WTC11 (cell line): ENCODE results near the gene POLD3. TPM values are rescaled to one million over a fixed set of nuclear protein-coding genes. Genes with fewer than 3 reads are reported as not detected.

Experiments
- ATAC-seq: fragments of 200-7000 bp; cut with Tn5 transposase; 2 replicates; pipeline ENCODE4 v1.10.0; 2021; ENCODE audit warnings: mild to moderate bottlenecking, moderate library complexity
- CTCF ChIA-PET: fragments of 300-600 bp; sonication (Branson Sonifier 250); formaldehyde crosslinking; loops from one replicate; lab custom pipeline; 2021; ENCODE audit warnings: antibody characterized with exemption; lab: Charles Lee
- POLR2A ChIA-PET: fragments of 350-600 bp; sonication (Branson Sonifier 250); formaldehyde crosslinking; loops from one replicate; lab custom pipeline; 2021; ENCODE audit warnings: antibody characterized with exemption; lab: Charles Lee
- DNase-seq: peaks from one replicate; pipeline ENCODE4 v3.0.0; 2021; ENCODE audit warnings: low spot score
- H3K27ac Mint-ChIP-seq: 2 replicates; pipeline ENCODE4 v1.8.0; 2021; ENCODE audit warnings: mixed read lengths
- H3K27me3 Mint-ChIP-seq: 2 replicates; pipeline ENCODE4 v1.8.0; 2021; ENCODE audit warnings: low read depth, mild to moderate bottlenecking, moderate library complexity, mixed read lengths
- H3K36me3 Mint-ChIP-seq: 2 replicates; pipeline ENCODE4 v1.8.0; 2021; ENCODE audit warnings: mixed read lengths
- H3K4me1 Mint-ChIP-seq: 2 replicates; pipeline ENCODE4 v1.8.0; 2022; ENCODE audit warnings: mixed read lengths
- H3K4me3 Mint-ChIP-seq: 2 replicates; pipeline ENCODE4 v1.8.0; 2021; ENCODE audit warnings: mild to moderate bottlenecking, moderate library complexity, mixed read lengths
- H3K9me3 Mint-ChIP-seq: 2 replicates; pipeline ENCODE4 v1.8.0; 2021; ENCODE audit warnings: mixed read lengths
- ESRRA ChIP-seq: sonication (generic); formaldehyde crosslinking; IDR thresholded peaks from 2 replicates; pipeline ENCODE4 v1.8.1; 2022; ENCODE audit warnings: mild to moderate bottlenecking, missing genetic modification reagents, borderline replicate concordance
- NR3C1 ChIP-seq: sonication (generic); formaldehyde crosslinking; conservative IDR thresholded peaks from 2 replicates; pipeline ENCODE4 v1.8.1; 2023; ENCODE audit warnings: low read depth, mild to moderate bottlenecking, missing genetic modification reagents
- OVOL2 ChIP-seq: fragments of 250-450 bp; sonication (Bioruptor Pico); IDR thresholded peaks from 2 replicates; pipeline ENCODE4 v1.9.0; 2021; ENCODE audit warnings: mild to moderate bottlenecking, borderline replicate concordance
- SMAD3 ChIP-seq: sonication (generic); formaldehyde crosslinking; IDR thresholded peaks from 2 replicates; pipeline ENCODE4 v1.8.0; 2022; ENCODE audit warnings: missing genetic modification reagents, mild to moderate bottlenecking, borderline replicate concordance
- ZNF219 ChIP-seq: sonication (generic); formaldehyde crosslinking; IDR thresholded peaks from 2 replicates; pipeline ENCODE4 v1.8.0; 2023; ENCODE audit warnings: missing genetic modification reagents, mild to moderate bottlenecking, borderline replicate concordance
- ZNF263 ChIP-seq: sonication (generic); formaldehyde crosslinking; IDR thresholded peaks from 2 replicates; pipeline ENCODE4 v1.8.1; 2022; ENCODE audit warnings: low read depth, mild to moderate bottlenecking, moderate library complexity, missing genetic modification reagents
- total RNA-seq: library from RNA; stranded (reverse); gene quantifications from 3 replicates; pipeline ENCODE4 v1.2.3, GENCODE V29; 2021
- TF ChIP-seq, protein P1 (sequence below): sonication (generic); formaldehyde crosslinking; IDR thresholded peaks from 2 replicates; pipeline ENCODE4 v1.8.1; 2022; ENCODE audit warnings: mild to moderate bottlenecking, missing genetic modification reagents, moderate library complexity, borderline replicate concordance
- TF ChIP-seq, protein P2 (sequence below): fragments of 250-450 bp; sonication (Bioruptor Pico); IDR thresholded peaks from 2 replicates; pipeline ENCODE4 v2.1.2; 2022; ENCODE audit warnings: mild to moderate bottlenecking, moderate library complexity
- TF ChIP-seq, protein P3 (sequence below): sonication (generic); formaldehyde crosslinking; IDR thresholded peaks from 2 replicates; pipeline ENCODE4 v1.8.0; 2023; ENCODE audit warnings: mild to moderate bottlenecking, missing genetic modification reagents
- TF ChIP-seq, protein P4 (sequence below): sonication (generic); formaldehyde crosslinking; IDR thresholded peaks from 2 replicates; pipeline ENCODE4 v1.8.0; 2023; ENCODE audit warnings: missing genetic modification reagents, mild to moderate bottlenecking, borderline replicate concordance
- TF ChIP-seq, protein P5 (sequence below): sonication (generic); formaldehyde crosslinking; IDR thresholded peaks from 2 replicates; pipeline ENCODE4 v1.8.1; 2023; ENCODE audit warnings: mild to moderate bottlenecking, missing genetic modification reagents, moderate library complexity

The POLD3 gene
- total RNA-seq, 1 experiment from 2014 or later, result 24.1 TPM

DNA sequence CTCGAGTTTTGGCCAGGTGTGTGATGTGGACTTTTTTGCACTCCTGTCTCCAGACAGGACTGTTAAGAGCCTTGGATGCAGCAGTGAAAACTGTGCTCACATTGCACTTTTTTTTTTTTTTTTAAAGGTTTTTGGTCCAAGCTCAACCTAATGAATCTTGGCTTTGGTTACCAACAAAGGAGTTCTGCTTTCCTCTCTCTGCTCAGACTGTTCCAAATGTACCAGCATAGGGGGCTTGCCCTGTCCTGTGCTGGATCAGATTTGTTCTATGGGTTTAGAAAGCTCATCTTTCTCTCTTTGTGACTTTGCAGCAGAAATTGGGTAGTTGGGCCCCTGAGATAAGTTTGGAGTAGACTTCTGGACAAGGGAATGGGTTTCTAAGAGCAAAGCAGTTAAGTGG is 45.3 kb downstream of the POLD3 start:
- no peak for DNase-seq

DNA sequence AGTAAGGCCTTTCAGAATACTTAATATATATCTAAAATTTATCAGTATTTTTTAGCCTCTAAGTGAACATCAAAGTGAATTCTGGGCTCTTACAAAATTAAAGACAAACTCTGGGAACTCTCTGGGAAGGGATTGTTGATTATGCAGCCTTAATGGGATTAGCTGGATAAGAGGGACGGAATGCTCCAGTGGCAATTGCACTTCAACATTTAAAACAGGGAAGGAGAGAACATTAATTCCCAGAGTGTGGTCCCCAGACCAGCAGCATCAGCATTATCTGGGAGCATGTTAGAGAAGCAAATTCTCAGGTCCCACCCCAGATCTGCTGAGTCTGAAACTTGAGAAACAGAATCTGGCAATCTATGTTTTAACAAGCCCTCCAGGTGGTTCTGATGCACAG is 46.5 kb downstream of the POLD3 start:
- Mint-ChIP-seq H3K4me3 (no peak overlapping the region), H3K4me1 (no peaks in the 10 kb centered on the region), H3K9me3 (no peaks in the 10 kb centered on the region), H3K36me3 (peaks cover 42% of the 10 kb centered on the region), H3K27ac (no peak overlapping the region)
- CTCF ChIA-PET, result interaction anchor here (1.4 kb wide), 1 partner anchor 64 kb away, joined by 6 read pairs; no protein-coding TSS in a partner anchor
- ATAC-seq, result no peak
- TF ChIP-seq, protein P1, sequence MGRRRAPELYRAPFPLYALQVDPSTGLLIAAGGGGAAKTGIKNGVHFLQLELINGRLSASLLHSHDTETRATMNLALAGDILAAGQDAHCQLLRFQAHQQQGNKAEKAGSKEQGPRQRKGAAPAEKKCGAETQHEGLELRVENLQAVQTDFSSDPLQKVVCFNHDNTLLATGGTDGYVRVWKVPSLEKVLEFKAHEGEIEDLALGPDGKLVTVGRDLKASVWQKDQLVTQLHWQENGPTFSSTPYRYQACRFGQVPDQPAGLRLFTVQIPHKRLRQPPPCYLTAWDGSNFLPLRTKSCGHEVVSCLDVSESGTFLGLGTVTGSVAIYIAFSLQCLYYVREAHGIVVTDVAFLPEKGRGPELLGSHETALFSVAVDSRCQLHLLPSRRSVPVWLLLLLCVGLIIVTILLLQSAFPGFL (CRISPR knock-in tag), result no peak
- TF ChIP-seq, all 79 proteins: peak for 0
- DNase-seq, result no peak
- no peaks in the 10 kb centered on the region for H3K27me3 Mint-ChIP-seq
- POLR2A ChIA-PET, result no interaction called here

More for the DNA sequence above, 45.3 kb downstream of the POLD3 start:
- no peak for ATAC-seq
- TF ChIP-seq SMAD3 (CRISPR knock-in tag) (no peak), ZNF263 (CRISPR knock-in tag) (no peak), OVOL2 (CRISPR knock-in tag) (no peak)
- TF ChIP-seq, protein P2, sequence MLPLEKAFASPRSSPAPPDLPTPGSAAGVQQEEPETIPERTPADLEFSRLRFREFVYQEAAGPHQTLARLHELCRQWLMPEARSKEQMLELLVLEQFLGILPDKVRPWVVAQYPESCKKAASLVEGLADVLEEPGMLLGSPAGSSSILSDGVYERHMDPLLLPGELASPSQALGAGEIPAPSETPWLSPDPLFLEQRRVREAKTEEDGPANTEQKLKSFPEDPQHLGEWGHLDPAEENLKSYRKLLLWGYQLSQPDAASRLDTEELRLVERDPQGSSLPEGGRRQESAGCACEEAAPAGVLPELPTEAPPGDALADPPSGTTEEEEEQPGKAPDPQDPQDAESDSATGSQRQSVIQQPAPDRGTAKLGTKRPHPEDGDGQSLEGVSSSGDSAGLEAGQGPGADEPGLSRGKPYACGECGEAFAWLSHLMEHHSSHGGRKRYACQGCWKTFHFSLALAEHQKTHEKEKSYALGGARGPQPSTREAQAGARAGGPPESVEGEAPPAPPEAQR (CRISPR knock-in tag), result no peak
- TF ChIP-seq, protein P3, sequence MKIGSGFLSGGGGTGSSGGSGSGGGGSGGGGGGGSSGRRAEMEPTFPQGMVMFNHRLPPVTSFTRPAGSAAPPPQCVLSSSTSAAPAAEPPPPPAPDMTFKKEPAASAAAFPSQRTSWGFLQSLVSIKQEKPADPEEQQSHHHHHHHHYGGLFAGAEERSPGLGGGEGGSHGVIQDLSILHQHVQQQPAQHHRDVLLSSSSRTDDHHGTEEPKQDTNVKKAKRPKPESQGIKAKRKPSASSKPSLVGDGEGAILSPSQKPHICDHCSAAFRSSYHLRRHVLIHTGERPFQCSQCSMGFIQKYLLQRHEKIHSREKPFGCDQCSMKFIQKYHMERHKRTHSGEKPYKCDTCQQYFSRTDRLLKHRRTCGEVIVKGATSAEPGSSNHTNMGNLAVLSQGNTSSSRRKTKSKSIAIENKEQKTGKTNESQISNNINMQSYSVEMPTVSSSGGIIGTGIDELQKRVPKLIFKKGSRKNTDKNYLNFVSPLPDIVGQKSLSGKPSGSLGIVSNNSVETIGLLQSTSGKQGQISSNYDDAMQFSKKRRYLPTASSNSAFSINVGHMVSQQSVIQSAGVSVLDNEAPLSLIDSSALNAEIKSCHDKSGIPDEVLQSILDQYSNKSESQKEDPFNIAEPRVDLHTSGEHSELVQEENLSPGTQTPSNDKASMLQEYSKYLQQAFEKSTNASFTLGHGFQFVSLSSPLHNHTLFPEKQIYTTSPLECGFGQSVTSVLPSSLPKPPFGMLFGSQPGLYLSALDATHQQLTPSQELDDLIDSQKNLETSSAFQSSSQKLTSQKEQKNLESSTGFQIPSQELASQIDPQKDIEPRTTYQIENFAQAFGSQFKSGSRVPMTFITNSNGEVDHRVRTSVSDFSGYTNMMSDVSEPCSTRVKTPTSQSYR (CRISPR knock-in tag), result no peak
- TF ChIP-seq, all 79 proteins: peak for 0
- H3K27me3 Mint-ChIP-seq, result no peaks in the 10 kb centered on the region
- peaks cover 42% of the 10 kb centered on the region for H3K36me3 Mint-ChIP-seq
- POLR2A ChIA-PET, result no interaction called here
- H3K9me3 Mint-ChIP-seq, result no peaks in the 10 kb centered on the region
- H3K4me3 Mint-ChIP-seq, result no peak overlapping the region
- CTCF ChIA-PET, result interaction anchor here (0.6 kb wide), 1 partner anchor 65 kb away, joined by 3 read pairs; no protein-coding TSS in a partner anchor
- H3K27ac Mint-ChIP-seq, result no peak overlapping the region
- no peaks in the 10 kb centered on the region for H3K4me1 Mint-ChIP-seq

DNA sequence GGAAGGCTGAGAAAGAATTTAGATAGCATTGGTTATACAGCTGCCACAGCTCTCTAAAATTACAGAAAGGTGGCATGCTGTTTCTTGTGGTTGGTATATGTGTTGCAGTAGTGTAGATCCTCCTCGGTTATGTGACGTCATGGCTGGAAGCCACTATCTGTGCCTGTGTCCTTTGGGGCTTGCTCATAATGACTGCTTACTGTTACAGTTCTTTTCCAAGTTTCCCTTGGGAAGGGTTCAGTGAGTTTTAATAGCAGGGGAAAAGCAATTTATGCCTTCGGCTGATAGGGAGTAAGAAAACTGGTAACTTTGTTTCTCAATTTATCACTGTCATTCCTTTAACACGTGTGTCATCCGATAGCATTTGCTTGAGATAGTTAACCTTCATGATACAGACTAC is 47.2 kb downstream of the POLD3 start:
- no peak overlapping the region for H3K27ac Mint-ChIP-seq
- TF ChIP-seq, protein P4, sequence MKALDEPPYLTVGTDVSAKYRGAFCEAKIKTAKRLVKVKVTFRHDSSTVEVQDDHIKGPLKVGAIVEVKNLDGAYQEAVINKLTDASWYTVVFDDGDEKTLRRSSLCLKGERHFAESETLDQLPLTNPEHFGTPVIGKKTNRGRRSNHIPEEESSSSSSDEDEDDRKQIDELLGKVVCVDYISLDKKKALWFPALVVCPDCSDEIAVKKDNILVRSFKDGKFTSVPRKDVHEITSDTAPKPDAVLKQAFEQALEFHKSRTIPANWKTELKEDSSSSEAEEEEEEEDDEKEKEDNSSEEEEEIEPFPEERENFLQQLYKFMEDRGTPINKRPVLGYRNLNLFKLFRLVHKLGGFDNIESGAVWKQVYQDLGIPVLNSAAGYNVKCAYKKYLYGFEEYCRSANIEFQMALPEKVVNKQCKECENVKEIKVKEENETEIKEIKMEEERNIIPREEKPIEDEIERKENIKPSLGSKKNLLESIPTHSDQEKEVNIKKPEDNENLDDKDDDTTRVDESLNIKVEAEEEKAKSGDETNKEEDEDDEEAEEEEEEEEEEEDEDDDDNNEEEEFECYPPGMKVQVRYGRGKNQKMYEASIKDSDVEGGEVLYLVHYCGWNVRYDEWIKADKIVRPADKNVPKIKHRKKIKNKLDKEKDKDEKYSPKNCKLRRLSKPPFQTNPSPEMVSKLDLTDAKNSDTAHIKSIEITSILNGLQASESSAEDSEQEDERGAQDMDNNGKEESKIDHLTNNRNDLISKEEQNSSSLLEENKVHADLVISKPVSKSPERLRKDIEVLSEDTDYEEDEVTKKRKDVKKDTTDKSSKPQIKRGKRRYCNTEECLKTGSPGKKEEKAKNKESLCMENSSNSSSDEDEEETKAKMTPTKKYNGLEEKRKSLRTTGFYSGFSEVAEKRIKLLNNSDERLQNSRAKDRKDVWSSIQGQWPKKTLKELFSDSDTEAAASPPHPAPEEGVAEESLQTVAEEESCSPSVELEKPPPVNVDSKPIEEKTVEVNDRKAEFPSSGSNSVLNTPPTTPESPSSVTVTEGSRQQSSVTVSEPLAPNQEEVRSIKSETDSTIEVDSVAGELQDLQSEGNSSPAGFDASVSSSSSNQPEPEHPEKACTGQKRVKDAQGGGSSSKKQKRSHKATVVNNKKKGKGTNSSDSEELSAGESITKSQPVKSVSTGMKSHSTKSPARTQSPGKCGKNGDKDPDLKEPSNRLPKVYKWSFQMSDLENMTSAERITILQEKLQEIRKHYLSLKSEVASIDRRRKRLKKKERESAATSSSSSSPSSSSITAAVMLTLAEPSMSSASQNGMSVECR (CRISPR knock-in tag), result no peak
- TF ChIP-seq ZNF219 (CRISPR knock-in tag) (no peak), ZNF263 (CRISPR knock-in tag) (no peak), ESRRA (no peak), NR3C1 (CRISPR knock-in tag) (no peak)
- TF ChIP-seq, protein P5, sequence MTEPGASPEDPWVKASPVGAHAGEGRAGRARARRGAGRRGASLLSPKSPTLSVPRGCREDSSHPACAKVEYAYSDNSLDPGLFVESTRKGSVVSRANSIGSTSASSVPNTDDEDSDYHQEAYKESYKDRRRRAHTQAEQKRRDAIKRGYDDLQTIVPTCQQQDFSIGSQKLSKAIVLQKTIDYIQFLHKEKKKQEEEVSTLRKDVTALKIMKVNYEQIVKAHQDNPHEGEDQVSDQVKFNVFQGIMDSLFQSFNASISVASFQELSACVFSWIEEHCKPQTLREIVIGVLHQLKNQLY (CRISPR knock-in tag), result no peak
- TF ChIP-seq, all 79 proteins: peak for 0
- POLR2A ChIA-PET, result no interaction called here

More for the DNA sequence above, 47.2 kb downstream of the POLD3 start:
- Mint-ChIP-seq H3K9me3 (no peaks in the 10 kb centered on the region), H3K36me3 (peaks cover 42% of the 10 kb centered on the region), H3K4me1 (no peaks in the 10 kb centered on the region), H3K27me3 (no peaks in the 10 kb centered on the region), H3K4me3 (no peak overlapping the region)
- DNase-seq, result no peak
- CTCF ChIA-PET, result interaction anchor here (1.1 to 1.4 kb wide), 2 partner anchors 62 to 63 kb away, joined by 3 to 6 read pairs; no protein-coding TSS in a partner anchor
- ATAC-seq, result no peak
